Vagina (tissue), 2 donors: ENCODE measurements around the gene YPEL3. TPM values are rescaled to one million over a fixed set of nuclear protein-coding genes. Genes with fewer than 3 reads are reported as not detected.

Source experiments
- DNase-seq, 2 donors: peaks; one replicate each; pipeline ENCODE4 v3.0.0-alpha.2; 2017; ENCODE audit errors: extremely low spot score in 2 of 2
- H3K27ac ChIP-seq: fragments of 200-600 bp; sonication (generic); one replicate; pipeline ENCODE4 v1.5.1; 2019
- H3K27me3 ChIP-seq: fragments of 200-600 bp; sonication (generic); one replicate; pipeline ENCODE4 v1.5.1; 2019
- H3K36me3 ChIP-seq, 2 donors: fragments of 200-600 bp; sonication (generic); one replicate each; pipeline ENCODE4 v1.5.1; 2017 to 2019
- H3K4me1 ChIP-seq: fragments of 200-600 bp; sonication (generic); one replicate; pipeline ENCODE4 v1.5.1; 2019
- H3K4me3 ChIP-seq, 2 donors: fragments of 200-600 bp; sonication (generic); 1 replicate in 1 of 2; 2 replicates in 1 of 2; pipeline ENCODE4 v1.5.1; 2016 to 2019
- H3K9me3 ChIP-seq: fragments of 200-600 bp; sonication (generic); one replicate; pipeline ENCODE4 v1.5.1; 2019
- CTCF ChIP-seq, 3 experiments: fragments of 450-650 bp in 2 of 3; fragments of 200-600 bp in 1 of 3; sonication (generic) in 1 of 3; IDR thresholded peaks; one replicate each; pipeline ENCODE4 v1.5.1; 2017 to 2019; ENCODE audit warnings: antibody characterized with exemption in 3 of 3, mild to moderate bottlenecking in 2 of 3, moderate library complexity in 2 of 3
- POLR2A ChIP-seq, 2 donors: fragments of 450-650 bp; IDR thresholded peaks; one replicate each; pipeline ENCODE4 v1.6.1; 2017; ENCODE audit warnings: antibody characterized with exemption in 2 of 2, mild to moderate bottlenecking in 2 of 2, moderate library complexity in 2 of 2
- POLR2AphosphoS5 ChIP-seq, 2 donors: sonication (generic); formaldehyde crosslinking; IDR thresholded peaks; one replicate each; pipeline ENCODE4 v1.9.0; 2017; ENCODE audit warnings: antibody characterized with exemption in 2 of 2, mild to moderate bottlenecking in 2 of 2, low read depth in 1 of 2; ENCODE audit not compliant: insufficient read depth in 1 of 2
- intact Hi-C: fragments of 100-400 bp; cut with DNase I; formaldehyde crosslinking; loops from one replicate; pipeline ENCODE4 v1.15.1; 2023
- total RNA-seq: library from RNA; depleted of rRNA; stranded (reverse); fragments of >200 nt; gene quantifications from one replicate; pipeline ENCODE4 v1.2.3, GENCODE V29; 2016

Gene YPEL3, protein sequence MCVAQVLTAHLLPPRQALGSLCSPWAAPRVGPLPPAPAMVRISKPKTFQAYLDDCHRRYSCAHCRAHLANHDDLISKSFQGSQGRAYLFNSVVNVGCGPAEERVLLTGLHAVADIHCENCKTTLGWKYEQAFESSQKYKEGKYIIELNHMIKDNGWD
- 116 TPM for total RNA-seq

- no peak for DNase-seq
- Histone ChIP-seq H3K4me3 (peak within 1 kb of the TSS; percentile 94), H3K36me3 (peaks cover 0 to 18% of the 10 kb centered on the region in 2 donors), H3K9me3 (no peaks in the 10 kb centered on the region), H3K4me1 (peaks cover 38% of the 10 kb centered on the region), H3K27me3 (no peaks in the 10 kb centered on the region), H3K27ac (peak within 1 kb of the TSS; percentile 100)
- TF ChIP-seq POLR2A (IDR thresholded peaks at IDR 0.05): peak; percentile 20 to 54
- TF ChIP-seq POLR2AphosphoS5 (IDR thresholded peaks at IDR 0.05; ENCODE audit: insufficient read depth in 1 of 2, low read depth in 1 of 2): peak in 1 of 2 donors; percentile 61
- no peak for TF ChIP-seq CTCF (IDR thresholded peaks at IDR 0.05)
- intact Hi-C loops: no loop called here
Measured at GRCh38 chr16:30096105-30096861, at the start of gene YPEL3. Gene YPEL3 (minus strand): TSS chr16:30096213. CDS start chr16:30095482, 731 bp downstream.

DNA sequence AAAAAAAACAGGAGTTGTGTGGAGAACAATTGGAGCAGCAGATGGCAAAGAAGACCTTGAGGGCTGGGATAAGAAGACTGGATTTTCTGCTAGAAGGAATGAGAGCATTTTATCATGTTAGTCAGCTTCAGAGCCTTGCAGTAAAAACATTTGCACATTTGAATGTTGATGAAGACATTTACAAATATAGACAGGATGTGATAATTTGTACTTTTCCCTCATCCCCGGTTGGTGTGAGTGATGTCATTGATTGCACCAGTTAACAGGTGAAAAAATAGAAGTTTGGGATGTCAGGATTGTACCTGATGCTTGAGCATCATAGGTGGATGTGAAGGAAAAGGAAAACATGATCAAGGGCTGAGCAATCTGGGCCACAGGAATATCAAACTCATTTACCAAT is 49.6 kb upstream of the YPEL3 start:
- Histone ChIP-seq H3K36me3 (no peaks in the 10 kb centered on the region), H3K4me3 (no peak overlapping the region), H3K27ac (no peak overlapping the region), H3K27me3 (no peaks in the 10 kb centered on the region), H3K9me3 (no peaks in the 10 kb centered on the region), H3K4me1 (no peaks in the 10 kb centered on the region)
- TF ChIP-seq CTCF (IDR thresholded peaks at IDR 0.05) (no peak), POLR2A (IDR thresholded peaks at IDR 0.05) (no peak)
- no peak for DNase-seq
- intact Hi-C loops: no loop called here

- no peak for DNase-seq
- Histone ChIP-seq H3K4me1 (no peaks in the 10 kb centered on the region), H3K27me3 (no peaks in the 10 kb centered on the region), H3K9me3 (no peaks in the 10 kb centered on the region), H3K36me3 (no peaks in the 10 kb centered on the region), H3K4me3 (no peak overlapping the region), H3K27ac (no peak overlapping the region)
- intact Hi-C loops: no loop called here
- TF ChIP-seq CTCF (IDR thresholded peaks at IDR 0.05) (no peak), POLR2A (IDR thresholded peaks at IDR 0.05) (no peak), POLR2AphosphoS5 (IDR thresholded peaks at IDR 0.05; ENCODE audit: insufficient read depth in 1 of 2, low read depth in 1 of 2) (no peak)
Measured at GRCh38 chr16:30144917-30145316, 48.9 kb upstream of the YPEL3 start.

GRCh38 chr16:30144017-30144416 is 48.0 kb upstream of the YPEL3 start:
- no peak overlapping the region for H3K4me3 ChIP-seq
- no peaks in the 10 kb centered on the region for H3K36me3 ChIP-seq
- DNase-seq: no peak
- intact Hi-C loops: no loop called here
- H3K9me3 ChIP-seq: no peaks in the 10 kb centered on the region
- no peaks in the 10 kb centered on the region for H3K4me1 ChIP-seq
- no peak overlapping the region for H3K27ac ChIP-seq
- no peaks in the 10 kb centered on the region for H3K27me3 ChIP-seq
- TF ChIP-seq CTCF (IDR thresholded peaks at IDR 0.05): no peak
- no peak for TF ChIP-seq POLR2A (IDR thresholded peaks at IDR 0.05)
- no peak for TF ChIP-seq POLR2AphosphoS5 (IDR thresholded peaks at IDR 0.05; ENCODE audit: insufficient read depth in 1 of 2, low read depth in 1 of 2)

DNA sequence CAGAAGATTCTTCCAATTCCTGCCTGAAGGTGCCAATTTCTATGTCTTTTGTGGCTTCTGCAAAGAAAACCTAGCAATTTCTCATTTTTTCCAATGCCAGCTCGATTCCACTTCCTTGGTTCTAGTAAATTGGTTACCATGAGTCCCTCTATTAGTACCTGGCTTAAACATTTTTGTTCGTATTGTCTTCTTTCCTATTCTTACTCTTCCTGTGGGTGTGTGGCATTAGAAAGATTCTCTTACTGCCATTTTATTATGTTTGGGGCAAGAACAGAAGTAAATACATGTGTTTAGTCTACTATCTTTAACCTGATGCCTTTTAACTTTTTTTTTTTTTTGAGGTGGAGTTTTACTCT is 47.3 kb upstream of the YPEL3 start:
- Histone ChIP-seq H3K27me3 (no peaks in the 10 kb centered on the region), H3K36me3 (no peaks in the 10 kb centered on the region), H3K27ac (no peak overlapping the region), H3K9me3 (no peaks in the 10 kb centered on the region), H3K4me3 (no peak overlapping the region), H3K4me1 (no peaks in the 10 kb centered on the region)
- DNase-seq: no peak
- TF ChIP-seq POLR2A (IDR thresholded peaks at IDR 0.05): no peak
- TF ChIP-seq CTCF (IDR thresholded peaks at IDR 0.05): no peak
- TF ChIP-seq POLR2AphosphoS5 (IDR thresholded peaks at IDR 0.05; ENCODE audit: insufficient read depth in 1 of 2, low read depth in 1 of 2): no peak
- intact Hi-C loops: no loop called here
